SK-N-SH treated with all-trans-retinoic acid at 6 μM for 48 hours (cell line): ENCODE results near the gene GON4L.
A peak's percentile ranks its signal among the peaks of the same experiment; 100 is the strongest.
"Not testable (repeated sequence)": the region's sequence is repeated elsewhere in the genome, so short reads cannot be mapped to it uniquely, and the experiment has no call there.

Experiments
- ATAC-seq: fragments of 200-7000 bp; cut with Tn5 transposase; 3 replicates; pipeline ENCODE4 v1.9.1; 2020; ENCODE audit warnings: mild to moderate bottlenecking, moderate library complexity
- ARNTL ChIP-seq: fragments of 450-650 bp; formaldehyde crosslinking; IDR thresholded peaks from 2 replicates; pipeline ENCODE4 v1.5.0; 2020; ENCODE audit warnings: low read depth, mild to moderate bottlenecking, moderate library complexity, borderline replicate concordance
- BACH2 ChIP-seq: fragments of 250-450 bp; sonication (Bioruptor Pico); IDR thresholded peaks from 2 replicates; pipeline ENCODE4 v1.9.0; 2021; ENCODE audit warnings: mild to moderate bottlenecking, borderline replicate concordance
- CSDC2 ChIP-seq: fragments of 250-450 bp; sonication (Bioruptor Pico); IDR thresholded peaks from 2 replicates; pipeline ENCODE4 v1.5.0; 2020; ENCODE audit warnings: mild to moderate bottlenecking, moderate library complexity
- ESRRG ChIP-seq: fragments of 250-450 bp; sonication (Bioruptor Pico); IDR thresholded peaks from 2 replicates; pipeline ENCODE4 v1.6.1; 2021; ENCODE audit warnings: mild to moderate bottlenecking
- GLIS3 ChIP-seq: fragments of 250-450 bp; sonication (Bioruptor Pico); IDR thresholded peaks from 2 replicates; pipeline ENCODE4 v1.5.0; 2020; ENCODE audit warnings: mild to moderate bottlenecking, moderate library complexity
- ISL1 ChIP-seq: fragments of 250-450 bp; sonication (Bioruptor Pico); IDR thresholded peaks from 2 replicates; pipeline ENCODE4 v2.1.2; 2022; ENCODE audit warnings: mild to moderate bottlenecking, moderate library complexity
- PPARA ChIP-seq: fragments of 250-450 bp; sonication (Bioruptor Pico); IDR thresholded peaks from 2 replicates; pipeline ENCODE4 v1.5.0; 2020; ENCODE audit warnings: mild to moderate bottlenecking, borderline replicate concordance
- RARB ChIP-seq: fragments of 250-450 bp; sonication (Bioruptor Pico); IDR thresholded peaks from 2 replicates; pipeline ENCODE4 v1.8.0; 2021; ENCODE audit warnings: mild to moderate bottlenecking, moderate library complexity
- SNAI2 ChIP-seq: fragments of 250-450 bp; sonication (Bioruptor Pico); IDR thresholded peaks from 2 replicates; pipeline ENCODE4 v1.5.0; 2020; ENCODE audit warnings: mild to moderate bottlenecking, moderate library complexity
- ZC3H10 ChIP-seq: fragments of 250-450 bp; sonication (Bioruptor Pico); IDR thresholded peaks from 2 replicates; pipeline ENCODE4 v1.5.1; 2021; ENCODE audit warnings: mild to moderate bottlenecking, moderate library complexity
- ZFP3 ChIP-seq: fragments of 250-450 bp; sonication (Bioruptor Pico); IDR thresholded peaks from 2 replicates; pipeline ENCODE4 v1.5.0; 2020; ENCODE audit warnings: mild to moderate bottlenecking, moderate library complexity
- ZFP30 ChIP-seq: fragments of 450-650 bp; formaldehyde crosslinking; IDR thresholded peaks from 2 replicates; pipeline ENCODE4 v1.5.0; 2022; ENCODE audit warnings: mild to moderate bottlenecking, moderate library complexity
- ZNF565 ChIP-seq: fragments of 450-650 bp; formaldehyde crosslinking; conservative IDR thresholded peaks from 2 replicates; pipeline ENCODE4 v1.5.0; 2020; ENCODE audit warnings: low read depth, mild to moderate bottlenecking, moderate library complexity
- ZNF70 ChIP-seq: fragments of 450-650 bp; formaldehyde crosslinking; IDR thresholded peaks from 2 replicates; pipeline ENCODE4 v1.5.0; 2020; ENCODE audit warnings: mild to moderate bottlenecking, moderate library complexity
- ZNF8 ChIP-seq: fragments of 450-650 bp; formaldehyde crosslinking; IDR thresholded peaks from 2 replicates; pipeline ENCODE4 v1.5.0; 2020; ENCODE audit warnings: mild to moderate bottlenecking, moderate library complexity
- TF ChIP-seq, protein P1 (sequence below): fragments of 250-450 bp; sonication (Bioruptor Pico); IDR thresholded peaks from 2 replicates; pipeline ENCODE4 v1.5.1; 2020; ENCODE audit warnings: low read depth, mild to moderate bottlenecking, moderate library complexity
- TF ChIP-seq, protein P2 (sequence below): fragments of 250-450 bp; sonication (Bioruptor Pico); IDR thresholded peaks from 2 replicates; pipeline ENCODE4 v1.8.0; 2021; ENCODE audit warnings: low read depth, mild to moderate bottlenecking, moderate library complexity, borderline replicate concordance
- TF ChIP-seq, protein P3 (sequence below): fragments of 250-450 bp; sonication (Bioruptor Pico); IDR thresholded peaks from 2 replicates; pipeline ENCODE4 v1.5.0; 2020; ENCODE audit warnings: mild to moderate bottlenecking, moderate library complexity
- TF ChIP-seq, protein P4 (sequence below): fragments of 250-450 bp; sonication (Bioruptor Pico); IDR thresholded peaks from 2 replicates; pipeline ENCODE4 v1.5.1; 2021; ENCODE audit warnings: mild to moderate bottlenecking, moderate library complexity

GON4L gene

DNA sequence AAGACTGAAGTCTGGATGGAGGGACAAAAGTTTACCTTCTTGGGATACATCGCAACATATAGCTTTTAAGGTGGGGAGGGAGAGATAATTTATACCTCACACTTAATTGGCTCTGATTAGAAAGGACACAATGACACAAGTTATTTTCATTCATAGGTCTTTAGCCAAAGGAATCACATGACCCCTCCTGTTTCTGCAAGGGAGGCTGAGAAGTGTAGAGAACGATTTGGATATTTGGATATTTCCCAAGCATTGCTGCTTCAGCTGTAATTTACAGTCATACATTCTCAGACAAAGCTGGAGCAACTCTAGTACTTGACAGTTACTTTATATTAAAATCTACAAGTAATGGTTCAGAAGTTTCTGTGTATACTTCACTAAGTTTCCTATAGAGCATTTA is 143.9 kb downstream of the GON4L start (continued):
- TF ChIP-seq, protein P1, sequence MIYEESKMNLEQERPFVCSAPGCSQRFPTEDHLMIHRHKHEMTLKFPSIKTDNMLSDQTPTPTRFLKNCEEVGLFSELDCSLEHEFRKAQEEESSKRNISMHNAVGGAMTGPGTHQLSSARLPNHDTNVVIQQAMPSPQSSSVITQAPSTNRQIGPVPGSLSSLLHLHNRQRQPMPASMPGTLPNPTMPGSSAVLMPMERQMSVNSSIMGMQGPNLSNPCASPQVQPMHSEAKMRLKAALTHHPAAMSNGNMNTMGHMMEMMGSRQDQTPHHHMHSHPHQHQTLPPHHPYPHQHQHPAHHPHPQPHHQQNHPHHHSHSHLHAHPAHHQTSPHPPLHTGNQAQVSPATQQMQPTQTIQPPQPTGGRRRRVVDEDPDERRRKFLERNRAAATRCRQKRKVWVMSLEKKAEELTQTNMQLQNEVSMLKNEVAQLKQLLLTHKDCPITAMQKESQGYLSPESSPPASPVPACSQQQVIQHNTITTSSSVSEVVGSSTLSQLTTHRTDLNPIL (CRISPR knock-in tag), result no peak
- TF ChIP-seq ZC3H10 (CRISPR knock-in tag), result no peak

DNA sequence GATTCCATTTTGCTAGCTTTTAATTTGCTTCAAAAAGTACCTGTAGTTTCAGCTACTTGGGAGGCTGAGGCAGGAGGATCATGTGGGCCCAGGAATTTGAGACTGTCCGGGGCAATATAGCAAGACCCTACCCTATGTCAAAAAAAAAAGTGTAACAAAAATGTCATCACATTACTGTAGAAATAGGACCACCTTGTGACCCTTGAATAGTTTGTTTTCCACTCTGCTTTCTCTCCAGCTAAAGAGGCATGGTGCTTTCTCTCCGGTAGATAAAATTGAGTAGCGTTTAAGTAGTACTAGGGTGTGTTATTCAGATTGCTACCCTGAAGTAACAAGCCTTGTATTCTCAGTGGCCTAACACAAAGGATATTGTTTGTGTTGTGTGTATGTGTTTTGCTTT is 144.4 kb downstream of the GON4L start:
- peak; percentile 42 for ATAC-seq

DNA sequence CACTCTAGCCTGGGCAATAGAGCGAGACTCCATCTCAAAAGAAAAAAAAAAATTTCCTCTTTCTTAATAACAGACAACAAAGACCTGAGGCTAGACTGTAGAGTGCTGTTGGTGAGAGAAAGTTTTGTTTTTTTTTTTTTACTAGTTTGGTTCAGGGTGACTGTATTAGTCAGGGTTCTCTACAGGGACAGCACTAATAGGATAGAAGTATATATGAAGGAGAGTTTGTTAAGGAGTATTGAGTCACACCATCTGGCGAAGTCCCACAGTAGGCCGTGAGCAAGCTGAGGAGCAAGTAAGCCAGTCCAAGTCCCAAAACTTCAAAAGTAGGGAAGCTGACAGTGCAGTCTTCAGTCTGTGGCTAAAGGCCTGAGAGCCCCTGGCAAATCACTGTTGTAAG is 145.6 kb downstream of the GON4L start:
- ATAC-seq, result not testable (repeated sequence)

DNA sequence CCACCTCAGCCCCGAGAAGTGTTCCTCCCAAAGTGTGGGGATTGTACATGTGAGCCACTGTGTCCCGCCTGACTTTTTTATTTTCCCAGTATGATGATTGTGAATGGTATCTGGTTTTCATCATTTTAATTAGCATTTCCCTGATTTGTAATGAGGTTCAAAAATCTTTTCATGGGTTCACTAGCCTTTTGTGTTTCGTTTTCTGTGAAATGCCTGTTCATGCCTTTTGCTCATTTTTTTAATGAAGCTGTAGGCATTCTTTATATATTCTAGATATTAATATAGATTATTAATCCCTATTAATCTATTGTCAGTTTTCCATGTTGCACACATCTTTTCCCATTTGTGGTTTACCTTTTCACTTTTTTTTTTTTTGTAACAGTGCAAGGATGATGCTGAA is 147.6 kb downstream of the GON4L start:
- no peak for ATAC-seq
- TF ChIP-seq, protein P1 (CRISPR knock-in tag), result no peak
- TF ChIP-seq GLIS3 (CRISPR knock-in tag) (no peak), ZNF8 (no peak), ZNF565 (CRISPR knock-in tag) (no peak)

DNA sequence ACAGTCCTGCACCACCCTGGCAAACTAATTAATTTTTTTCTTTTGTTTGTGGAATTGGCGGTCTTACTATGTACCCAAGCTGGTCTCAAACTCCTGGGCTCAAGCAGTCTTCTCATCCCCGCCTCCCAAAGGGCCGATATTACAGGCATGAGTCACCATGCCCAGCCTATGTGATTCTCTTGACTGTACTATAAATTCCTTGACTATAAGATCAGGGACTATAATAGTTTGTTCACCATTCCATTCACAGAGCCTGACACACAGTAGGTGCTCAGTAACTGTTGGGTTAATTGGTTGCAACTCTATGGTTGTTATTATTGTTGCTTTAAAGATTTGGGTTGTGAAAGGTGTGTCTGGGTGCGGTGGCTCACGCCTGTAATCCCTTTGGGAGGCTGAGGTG is 150.9 kb downstream of the GON4L start:
- ATAC-seq, result peak; percentile 83
- TF ChIP-seq, protein P2, sequence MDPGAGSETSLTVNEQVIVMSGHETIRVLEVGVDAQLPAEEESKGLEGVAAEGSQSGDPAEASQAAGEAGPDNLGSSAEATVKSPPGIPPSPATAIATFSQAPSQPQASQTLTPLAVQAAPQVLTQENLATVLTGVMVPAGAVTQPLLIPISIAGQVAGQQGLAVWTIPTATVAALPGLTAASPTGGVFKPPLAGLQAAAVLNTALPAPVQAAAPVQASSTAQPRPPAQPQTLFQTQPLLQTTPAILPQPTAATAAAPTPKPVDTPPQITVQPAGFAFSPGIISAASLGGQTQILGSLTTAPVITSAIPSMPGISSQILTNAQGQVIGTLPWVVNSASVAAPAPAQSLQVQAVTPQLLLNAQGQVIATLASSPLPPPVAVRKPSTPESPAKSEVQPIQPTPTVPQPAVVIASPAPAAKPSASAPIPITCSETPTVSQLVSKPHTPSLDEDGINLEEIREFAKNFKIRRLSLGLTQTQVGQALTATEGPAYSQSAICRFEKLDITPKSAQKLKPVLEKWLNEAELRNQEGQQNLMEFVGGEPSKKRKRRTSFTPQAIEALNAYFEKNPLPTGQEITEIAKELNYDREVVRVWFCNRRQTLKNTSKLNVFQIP (CRISPR knock-in tag), result no peak
- TF ChIP-seq GLIS3 (CRISPR knock-in tag) (no peak), ZFP30 (CRISPR knock-in tag) (no peak), CSDC2 (no peak), ZFP3 (CRISPR knock-in tag) (no peak), BACH2 (no peak), ESRRG (CRISPR knock-in tag) (no peak), PPARA (CRISPR knock-in tag) (no peak), ISL1 (no peak)
- TF ChIP-seq, protein P3, sequence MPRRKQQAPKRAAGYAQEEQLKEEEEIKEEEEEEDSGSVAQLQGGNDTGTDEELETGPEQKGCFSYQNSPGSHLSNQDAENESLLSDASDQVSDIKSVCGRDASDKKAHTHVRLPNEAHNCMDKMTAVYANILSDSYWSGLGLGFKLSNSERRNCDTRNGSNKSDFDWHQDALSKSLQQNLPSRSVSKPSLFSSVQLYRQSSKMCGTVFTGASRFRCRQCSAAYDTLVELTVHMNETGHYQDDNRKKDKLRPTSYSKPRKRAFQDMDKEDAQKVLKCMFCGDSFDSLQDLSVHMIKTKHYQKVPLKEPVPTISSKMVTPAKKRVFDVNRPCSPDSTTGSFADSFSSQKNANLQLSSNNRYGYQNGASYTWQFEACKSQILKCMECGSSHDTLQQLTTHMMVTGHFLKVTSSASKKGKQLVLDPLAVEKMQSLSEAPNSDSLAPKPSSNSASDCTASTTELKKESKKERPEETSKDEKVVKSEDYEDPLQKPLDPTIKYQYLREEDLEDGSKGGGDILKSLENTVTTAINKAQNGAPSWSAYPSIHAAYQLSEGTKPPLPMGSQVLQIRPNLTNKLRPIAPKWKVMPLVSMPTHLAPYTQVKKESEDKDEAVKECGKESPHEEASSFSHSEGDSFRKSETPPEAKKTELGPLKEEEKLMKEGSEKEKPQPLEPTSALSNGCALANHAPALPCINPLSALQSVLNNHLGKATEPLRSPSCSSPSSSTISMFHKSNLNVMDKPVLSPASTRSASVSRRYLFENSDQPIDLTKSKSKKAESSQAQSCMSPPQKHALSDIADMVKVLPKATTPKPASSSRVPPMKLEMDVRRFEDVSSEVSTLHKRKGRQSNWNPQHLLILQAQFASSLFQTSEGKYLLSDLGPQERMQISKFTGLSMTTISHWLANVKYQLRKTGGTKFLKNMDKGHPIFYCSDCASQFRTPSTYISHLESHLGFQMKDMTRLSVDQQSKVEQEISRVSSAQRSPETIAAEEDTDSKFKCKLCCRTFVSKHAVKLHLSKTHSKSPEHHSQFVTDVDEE (CRISPR knock-in tag), result no peak
- TF ChIP-seq, protein P1 (CRISPR knock-in tag), result no peak

DNA sequence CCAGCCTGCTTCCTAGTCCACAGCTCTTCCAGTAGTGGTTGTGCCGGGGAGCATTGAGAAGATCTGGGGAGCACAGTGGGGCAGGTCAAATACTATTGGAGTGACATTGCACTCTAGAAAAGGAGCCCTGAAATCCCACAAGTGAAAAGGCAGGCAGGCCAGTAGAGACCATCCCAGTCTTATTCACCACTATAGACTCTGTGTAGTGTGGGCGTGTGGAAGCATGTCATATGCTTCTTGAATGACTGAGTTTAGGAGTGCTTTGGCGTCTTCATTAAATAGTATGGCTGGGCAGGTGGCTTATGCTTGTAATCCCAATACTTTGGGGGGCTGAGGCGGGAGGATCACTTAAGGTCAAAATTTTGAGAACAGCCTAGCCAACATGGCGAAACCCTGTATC is 152.6 kb downstream of the GON4L start:
- peak; percentile 35; the same call in 1 of the 3 replicates for ATAC-seq

DNA sequence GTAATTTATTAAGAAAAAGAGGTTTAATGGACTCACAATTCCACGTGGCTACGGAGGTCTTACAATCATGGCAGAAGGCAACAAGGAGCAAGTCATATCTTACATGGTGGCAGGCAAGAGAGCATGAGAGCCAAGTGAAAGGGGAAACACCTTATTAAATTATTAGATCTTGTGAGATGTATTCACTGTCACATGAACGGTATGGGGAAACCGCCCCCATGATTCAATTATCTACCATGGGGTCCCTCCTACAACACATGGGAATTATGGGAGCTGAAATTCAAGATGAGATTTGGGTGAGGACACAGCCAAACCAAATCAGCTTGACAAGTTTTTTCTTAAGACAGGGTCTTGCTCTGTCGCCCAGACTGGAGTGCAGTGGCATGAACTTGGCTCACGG is 153.8 kb downstream of the GON4L start:
- no peak for ATAC-seq
- no peak for TF ChIP-seq SNAI2
- TF ChIP-seq ARNTL (CRISPR knock-in tag), result no peak
- TF ChIP-seq BACH2, result no peak
- TF ChIP-seq, protein P3 (CRISPR knock-in tag), result no peak
- no peak for TF ChIP-seq ZFP3 (CRISPR knock-in tag)
- TF ChIP-seq, protein P4, sequence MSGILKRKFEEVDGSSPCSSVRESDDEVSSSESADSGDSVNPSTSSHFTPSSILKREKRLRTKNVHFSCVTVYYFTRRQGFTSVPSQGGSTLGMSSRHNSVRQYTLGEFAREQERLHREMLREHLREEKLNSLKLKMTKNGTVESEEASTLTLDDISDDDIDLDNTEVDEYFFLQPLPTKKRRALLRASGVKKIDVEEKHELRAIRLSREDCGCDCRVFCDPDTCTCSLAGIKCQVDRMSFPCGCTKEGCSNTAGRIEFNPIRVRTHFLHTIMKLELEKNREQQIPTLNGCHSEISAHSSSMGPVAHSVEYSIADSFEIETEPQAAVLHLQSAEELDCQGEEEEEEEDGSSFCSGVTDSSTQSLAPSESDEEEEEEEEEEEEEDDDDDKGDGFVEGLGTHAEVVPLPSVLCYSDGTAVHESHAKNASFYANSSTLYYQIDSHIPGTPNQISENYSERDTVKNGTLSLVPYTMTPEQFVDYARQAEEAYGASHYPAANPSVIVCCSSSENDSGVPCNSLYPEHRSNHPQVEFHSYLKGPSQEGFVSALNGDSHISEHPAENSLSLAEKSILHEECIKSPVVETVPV (CRISPR knock-in tag), result no peak
- no peak for TF ChIP-seq ZNF70 (CRISPR knock-in tag)
- no peak for TF ChIP-seq RARB (CRISPR knock-in tag)
- no peak for TF ChIP-seq GLIS3 (CRISPR knock-in tag)
- TF ChIP-seq PPARA (CRISPR knock-in tag), result no peak
- no peak for TF ChIP-seq ESRRG (CRISPR knock-in tag)
- TF ChIP-seq CSDC2, result no peak
